Measurements from ENCODE around the gene RERE.
"Not testable (repeated sequence)": the region's sequence is repeated elsewhere in the genome, so short reads cannot be mapped to it uniquely, and the experiment has no call there.

The RERE gene

DNA sequence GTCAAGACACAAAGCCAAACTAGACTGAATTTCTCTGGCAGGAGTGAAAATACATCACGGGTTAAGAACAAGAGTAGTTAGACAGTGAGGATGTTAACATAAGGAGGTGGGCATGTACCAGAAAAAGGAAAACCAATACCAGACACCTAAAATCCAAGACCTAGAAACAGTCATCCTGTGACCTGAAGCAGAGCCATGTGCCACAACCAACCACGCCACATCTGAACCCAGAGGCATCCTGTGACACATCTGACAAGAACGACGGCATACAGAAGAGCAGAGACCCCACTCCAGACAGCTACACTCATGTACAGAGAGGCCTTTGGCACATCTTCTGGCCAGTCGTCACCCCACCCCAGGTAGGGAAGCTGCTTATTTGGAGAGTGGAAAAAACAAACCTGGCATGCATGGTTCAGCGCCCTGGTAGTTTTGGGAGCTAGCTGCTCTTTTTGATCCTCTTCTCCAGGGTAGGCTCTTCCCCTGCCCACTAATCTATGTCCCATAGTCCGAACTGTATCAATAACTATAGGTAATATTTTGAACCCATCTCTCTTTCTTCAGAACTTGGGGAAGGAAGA lies 427.4 kb downstream of the RERE start:
- DNase-seq: no peak

DNA sequence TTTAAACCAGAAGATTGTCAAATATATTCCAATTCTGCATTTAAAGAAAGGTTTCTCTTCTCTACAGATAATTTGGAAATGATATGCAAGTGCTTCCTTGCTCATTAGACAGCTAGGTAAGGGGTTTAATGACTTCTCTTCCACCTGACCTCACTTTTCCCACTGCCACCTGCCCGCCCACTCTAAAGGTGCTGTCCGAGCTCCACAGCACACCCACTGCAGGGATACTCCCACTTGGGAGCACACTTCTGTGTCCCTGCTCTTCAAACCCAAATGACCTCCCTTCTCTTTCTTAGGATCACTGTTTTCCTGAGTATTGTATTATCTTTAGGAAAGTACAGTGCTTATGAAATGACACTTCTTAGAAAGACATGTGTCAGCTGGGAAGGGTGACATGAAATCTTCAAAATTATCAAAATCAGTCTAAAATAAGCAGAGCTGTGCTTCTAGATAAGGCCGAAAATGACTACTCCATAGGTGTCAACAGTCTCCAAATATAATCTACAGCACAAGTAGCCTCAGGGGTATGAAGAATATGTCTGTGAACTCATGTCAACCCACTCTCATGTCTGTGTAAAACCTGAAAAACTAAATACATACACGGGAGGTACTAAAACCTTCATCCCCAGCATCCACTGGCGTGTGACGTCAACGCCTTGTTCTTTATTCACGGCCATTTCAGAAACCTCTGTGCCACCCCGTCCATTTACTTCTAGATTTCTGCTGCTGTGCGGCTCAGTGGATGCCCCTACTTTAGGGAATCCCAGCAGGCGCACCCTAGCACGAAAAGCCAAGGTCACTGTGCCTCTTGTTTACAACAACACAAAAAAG lies 428.5 kb downstream of the RERE start:
- no peak for DNase-seq

DNA sequence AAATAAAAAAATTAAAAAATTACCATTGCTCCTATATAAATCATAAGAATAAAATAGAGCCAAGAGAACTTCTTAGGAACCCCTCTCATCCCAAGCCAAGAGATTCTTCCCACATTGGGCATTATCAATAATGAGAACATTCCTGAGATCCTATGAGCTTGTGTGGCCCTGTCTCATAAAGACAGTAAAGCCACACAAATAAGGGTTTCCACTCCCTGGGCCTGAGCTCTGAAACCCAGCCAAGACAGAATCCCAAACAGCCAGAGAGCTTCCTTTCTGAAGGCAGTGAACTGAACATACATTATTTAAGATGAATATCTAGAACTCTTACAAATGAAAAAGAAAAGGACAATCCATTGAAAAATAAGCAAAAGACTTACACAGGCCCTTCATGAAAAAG lies 431.2 kb downstream of the RERE start:
- no peak for DNase-seq

DNA sequence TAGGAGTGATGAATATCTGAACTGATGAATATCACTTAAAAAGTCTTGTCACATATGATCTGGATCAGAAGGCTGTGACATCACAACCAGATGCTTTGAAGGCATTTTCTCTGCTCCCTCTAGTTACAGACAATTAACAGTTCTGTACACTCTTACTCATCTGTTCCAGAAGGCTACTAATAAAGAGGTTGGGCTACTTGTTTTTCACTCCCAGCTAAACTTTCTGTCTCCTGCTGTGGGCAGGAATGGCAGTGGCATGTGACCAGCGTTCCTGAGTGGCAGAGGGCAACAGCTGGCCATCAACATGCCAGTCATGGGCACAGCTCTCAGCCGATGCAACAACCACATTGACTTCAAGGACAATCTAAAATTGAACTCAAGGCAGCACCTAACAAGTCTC lies 432.9 kb downstream of the RERE start:
- DNase-seq: no peak

DNA sequence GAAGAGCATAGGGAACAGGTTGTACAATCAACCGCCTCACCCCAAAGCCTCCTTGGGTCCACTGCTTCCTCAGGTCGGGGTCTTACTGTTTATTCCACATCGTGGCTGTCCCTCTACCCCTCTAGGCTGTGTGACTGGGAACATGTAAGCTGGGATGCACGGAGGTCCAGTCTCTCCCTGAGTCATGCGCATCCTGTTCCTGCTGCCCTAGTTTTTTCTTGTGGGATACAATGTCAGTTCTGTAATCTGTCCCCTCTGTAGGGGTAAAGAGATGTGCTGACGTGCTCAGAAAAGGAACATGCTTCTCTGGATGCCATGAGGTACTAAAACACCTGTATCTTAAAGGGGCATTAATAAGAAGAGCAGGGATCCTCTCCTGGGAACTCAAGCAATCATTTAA lies 433.4 kb downstream of the RERE start:
- DNase-seq: no peak

DNA sequence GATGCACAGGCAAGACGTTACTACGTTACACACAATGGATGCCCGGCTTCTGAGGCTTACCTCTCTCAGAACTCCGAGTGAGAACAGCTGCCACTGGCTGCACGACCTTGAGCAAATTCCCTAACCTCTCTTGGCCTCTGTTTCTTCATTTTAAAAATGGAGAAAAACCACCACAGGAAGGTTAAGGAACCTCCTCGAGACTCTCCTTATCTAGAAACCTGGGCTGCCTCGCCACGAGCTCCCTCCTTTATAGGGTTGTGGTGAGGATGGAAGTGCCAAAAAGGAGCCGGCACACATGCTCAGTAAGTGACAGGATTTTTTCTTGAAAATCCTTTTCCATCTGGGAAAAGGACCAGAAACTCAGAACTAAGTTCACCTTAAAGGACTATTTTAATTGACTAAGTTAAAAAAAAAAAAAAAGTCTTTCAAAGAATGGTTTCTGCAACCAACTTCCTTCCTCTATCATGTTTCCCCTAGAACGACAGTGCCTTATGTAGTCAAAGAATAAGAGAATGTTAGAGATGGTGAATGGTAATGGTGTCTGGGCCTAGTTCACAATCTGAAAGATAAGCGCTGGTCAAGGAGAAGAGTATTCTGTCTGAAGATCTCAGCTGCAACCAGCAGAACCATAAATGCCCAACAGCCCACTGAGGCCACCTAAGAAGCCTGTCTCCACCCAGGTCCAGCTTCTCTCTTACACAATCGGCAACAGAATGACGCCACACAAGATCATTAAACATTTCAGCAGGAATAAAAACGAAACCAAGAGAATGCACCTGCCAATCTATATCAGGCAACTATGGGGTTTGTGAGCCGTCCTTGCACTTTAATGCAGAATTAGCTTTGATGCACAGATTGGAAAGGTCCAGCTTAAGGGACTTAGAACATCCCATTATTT lies 434.6 kb downstream of the RERE start:
- DNase-seq: no peak

DNA sequence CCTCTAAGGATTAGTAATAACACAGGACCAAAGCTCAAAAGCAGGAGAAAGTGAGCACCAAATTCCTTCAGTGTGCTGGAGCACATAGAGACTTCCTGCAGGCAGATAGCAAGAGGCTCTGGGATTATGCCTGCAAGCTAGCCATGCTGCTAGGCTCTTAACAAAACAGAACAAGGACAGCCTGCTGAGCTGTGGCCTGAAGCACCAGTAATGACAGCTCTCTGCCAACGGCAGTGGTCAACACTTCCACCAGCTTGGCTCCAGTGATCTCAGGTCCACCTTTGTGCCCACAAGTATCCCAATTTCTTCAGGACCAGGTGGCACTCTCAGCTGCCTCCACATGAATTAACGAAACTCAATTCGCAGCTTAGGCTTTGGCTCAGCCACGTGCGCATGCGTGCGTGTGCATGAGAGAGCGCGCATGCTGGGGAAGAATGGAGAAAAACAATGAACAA lies 435.4 kb downstream of the RERE start:
- no peak for DNase-seq

DNA sequence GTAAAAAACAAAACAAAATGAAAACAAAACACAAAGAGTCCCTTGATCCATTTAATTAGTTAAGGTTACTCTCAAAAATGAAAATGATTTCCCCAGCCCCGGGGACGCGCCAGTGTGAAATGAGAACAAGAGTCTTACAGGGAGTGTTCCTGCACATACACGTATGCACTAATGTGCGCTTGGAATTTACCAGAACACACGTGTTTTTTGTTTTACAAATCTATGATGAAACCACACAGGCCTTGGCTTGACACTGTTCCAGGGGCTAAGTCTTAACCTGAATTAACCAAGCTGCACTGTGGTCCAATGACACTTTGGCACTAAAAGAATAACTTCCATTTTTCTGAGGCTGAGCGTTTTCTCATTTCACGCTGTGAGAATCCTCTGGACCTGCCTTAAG lies 435.8 kb downstream of the RERE start:
- no peak for DNase-seq

DNA sequence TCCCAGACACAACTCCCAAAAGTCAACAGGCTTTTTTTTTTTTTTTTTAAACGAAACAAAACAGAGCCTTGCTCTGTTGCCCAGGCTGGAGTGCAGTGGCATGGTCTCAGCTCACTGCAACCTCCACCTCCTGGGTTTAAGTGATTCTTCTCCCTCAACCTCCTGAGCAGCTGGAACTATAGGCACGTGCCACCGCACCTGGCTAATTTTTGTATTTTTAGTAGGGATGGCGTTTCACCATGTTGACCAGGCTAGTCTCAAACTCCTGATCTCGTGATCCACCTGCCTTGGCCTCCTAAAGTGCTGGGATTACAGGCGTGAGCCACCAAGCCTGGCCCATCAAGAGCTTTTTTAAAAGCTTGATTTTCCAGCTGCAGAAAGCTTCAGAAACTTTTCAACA lies 437.1 kb downstream of the RERE start:
- not testable (repeated sequence) for DNase-seq

DNA sequence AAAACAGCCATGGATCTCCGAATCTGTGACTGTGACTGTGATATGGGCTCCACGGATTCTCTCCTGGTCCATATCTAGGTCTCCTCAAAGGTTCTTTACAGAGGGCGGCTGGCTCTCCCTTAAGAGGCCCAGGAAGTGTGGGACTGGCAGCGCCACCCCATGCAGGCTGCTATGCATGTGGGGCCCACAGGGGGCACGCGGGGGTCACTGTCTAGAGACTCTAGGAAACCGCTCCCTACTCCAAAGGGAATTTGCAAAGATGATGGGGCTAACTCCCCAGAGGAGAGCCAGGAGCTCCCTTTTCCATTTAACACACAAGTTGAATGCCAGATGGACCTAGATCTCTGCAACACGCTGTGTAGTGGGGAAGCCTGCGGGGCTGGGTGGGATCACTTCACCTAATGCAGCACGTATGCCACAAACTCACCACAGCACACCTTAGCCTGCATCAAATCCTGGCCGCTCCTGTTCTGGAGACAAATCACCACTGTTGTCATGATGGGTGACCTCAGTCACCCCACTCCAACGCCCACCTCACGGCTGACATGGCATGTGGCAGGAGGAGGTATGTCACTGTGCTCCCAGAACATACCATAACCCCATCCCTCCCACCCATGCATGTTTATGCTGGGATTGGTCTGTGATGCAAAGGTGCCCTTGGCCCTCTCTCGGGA lies 437.8 kb downstream of the RERE start:
- no peak for DNase-seq

DNA sequence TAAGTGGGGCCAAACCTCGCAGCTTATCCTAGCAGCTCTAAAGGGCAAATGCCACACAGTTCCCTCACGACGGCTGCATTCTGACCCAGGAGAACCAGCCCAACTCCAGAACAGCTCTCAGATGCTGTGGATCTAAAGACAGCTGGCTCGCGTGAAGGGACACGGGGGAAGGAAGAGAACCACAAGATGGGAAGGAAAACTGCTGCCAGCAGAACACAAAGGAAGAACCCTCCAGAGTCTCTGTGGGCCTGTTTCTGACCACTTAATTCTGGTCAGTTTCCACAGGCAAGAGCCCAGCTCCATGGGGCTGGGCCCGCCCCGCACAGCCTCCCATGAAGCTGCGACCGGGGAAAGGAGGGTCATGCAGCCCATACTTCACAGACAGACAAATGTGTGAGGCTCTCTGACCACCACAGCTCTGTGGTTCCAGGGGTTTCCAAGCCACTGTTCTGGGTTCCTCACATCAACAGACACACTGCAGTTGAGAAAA lies 438.4 kb downstream of the RERE start:
- no peak for DNase-seq

DNA sequence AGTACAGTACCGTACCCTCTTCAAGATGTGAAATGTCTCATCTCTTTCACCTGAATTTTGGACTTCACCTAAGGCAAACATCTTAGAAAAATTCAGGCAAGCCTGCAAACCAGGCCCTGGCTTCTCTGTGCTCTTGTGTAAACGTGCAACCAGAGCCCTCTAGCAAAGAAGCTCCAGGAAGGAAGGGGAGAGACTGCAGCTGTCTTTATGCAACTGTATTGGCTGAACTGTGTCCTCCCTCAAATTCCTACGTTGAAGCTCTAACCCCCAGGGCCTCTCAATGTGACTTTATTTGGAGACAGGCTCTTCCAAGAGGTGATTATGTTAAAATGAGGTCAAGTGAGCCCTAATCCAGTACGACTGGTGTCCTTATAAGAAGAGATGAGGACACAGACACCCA lies 439.3 kb downstream of the RERE start:
- no peak for DNase-seq

DNA sequence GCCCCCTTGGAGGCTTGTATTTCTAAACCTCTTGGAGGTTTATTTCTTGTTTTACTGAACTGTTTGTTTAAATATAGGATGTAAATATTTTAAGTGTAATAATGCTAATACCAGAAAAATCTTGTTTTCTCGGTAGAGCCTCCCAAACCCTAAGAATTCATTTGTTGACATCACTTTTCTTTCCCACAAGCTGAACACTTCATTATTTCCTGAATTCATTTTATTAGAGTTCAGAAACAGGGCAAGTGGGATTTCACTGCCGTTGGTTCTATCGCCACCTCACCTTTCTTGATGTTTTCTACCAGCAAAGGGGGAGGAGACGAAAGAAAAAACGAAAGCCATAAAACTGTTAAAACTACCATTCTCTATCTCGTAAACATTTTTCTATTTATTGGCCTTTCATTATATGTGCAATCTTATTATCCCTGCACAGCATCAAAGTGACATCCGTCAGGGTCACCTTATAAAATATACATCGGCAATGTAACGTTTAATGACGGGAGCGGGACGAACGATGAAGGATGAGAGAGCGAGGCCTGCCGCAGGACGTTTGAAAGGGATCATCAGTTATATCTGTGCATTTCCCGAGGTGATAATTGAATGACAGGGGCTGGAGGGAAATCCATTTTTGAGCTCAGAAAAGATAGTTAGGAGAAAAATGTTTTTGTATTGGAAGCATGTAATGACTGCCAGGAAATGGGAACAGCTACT lies 440.0 kb downstream of the RERE start:
- no peak for DNase-seq

DNA sequence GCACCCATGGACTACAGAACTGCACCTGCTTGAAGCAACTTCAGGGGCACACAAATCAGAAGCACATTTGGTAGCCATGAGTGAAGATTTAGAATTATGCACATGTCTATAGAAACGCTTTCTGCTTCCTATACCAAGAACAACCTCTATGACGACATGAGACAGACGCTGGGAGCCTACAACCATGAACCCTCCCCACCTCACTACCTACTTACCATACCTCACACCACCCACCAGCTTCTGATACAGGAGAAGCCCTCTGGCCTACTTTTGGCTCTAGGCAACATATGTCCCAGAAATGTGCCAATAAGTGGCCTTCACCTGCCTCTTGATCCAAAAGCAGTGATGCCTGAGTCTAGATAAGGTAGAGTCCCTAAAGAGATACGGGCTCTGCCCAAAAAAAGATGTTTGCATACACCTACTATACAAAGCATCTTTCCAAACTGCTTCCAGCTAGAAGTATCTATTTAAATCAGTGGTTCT lies 441.0 kb downstream of the RERE start:
- no peak for DNase-seq

DNA sequence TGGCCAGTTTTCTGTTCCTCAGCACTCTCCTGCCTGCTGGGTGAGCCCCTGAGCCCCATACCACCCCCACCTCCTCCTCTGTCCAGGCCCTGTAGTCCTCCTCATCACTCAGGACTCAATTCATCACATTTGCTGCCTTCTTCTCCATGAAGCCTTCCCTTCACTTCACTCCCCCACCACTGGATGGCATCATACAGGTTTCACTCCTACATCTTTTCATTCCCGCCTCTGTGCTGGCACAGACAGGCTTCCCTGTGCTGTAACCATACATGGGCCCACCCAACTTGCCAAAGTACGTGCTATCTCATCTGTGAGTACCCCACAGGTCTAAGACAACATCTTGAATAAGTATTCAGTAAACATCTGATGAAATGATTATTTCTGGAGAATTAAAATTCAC lies 442.6 kb downstream of the RERE start:
- no peak for DNase-seq

DNA sequence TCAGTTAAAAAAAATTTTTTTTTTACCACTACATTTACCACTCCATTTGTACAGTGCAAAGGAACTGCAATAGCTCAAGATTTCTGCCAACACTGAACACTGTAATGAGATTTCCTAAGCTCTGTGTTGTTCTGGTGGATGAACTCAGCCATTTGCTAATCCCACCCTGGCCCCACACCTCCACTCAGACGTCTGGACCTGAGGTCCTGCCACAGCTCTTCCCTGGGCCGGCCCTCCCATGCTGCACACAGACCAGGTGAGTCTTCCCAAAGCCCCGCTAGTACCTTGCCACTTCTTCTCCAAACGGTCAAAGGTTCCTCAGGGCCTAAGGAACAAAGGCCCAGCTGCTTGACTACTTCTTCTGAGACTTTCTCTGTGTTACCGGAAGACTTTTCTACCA lies 443.1 kb downstream of the RERE start:
- no peak for DNase-seq

DNA sequence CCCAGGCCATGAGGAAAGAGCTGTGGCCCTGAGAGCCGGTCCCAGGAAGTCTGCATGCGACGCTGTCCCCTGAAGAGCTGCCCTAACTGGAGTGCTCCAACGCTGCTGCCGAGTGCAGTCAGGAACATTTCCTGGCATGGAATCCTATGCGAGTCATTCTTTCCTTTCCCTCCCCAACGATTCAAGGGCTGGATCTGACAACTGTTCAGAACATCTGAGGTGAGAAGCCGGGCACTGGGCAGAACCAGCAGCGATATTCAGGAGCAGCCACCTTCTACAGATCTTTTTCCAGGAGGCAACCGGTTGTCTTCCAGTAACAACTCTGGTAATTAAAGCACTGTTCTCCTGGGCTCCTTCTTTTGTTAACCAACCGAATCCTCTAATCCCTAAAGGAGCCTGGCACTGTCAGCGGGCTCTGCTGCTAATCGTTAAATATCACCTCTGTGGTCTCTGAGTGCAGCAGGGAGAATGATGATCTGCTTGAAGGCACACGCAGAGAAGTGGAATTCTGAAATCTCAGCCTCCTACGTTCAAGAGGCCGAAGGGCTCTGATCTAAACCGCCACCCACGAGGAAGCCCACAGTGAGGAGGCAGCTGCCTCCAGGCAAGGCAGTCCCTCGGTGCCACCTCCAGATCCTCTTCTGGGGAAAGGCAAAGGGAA lies 443.7 kb downstream of the RERE start:
- DNase-seq: no peak

DNA sequence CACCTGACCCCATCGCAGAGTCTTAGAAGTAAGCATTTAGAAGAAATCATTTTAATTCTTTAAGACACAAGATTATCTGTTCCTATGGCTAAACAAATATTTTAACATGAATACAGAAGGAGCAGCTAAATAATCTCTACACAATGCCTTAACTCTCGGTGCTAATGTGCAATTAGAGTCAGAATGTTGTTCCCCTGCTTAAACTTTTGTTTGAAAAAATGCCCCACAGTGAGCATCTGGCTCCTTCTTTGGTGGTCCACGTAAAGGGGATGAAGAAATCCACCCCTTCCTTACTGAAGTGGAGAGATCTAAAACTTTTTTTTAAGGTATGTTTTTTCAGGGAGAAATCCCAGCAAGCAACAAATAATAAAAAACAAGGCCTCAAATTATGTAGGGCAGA lies 444.3 kb downstream of the RERE start:
- no peak for DNase-seq

DNA sequence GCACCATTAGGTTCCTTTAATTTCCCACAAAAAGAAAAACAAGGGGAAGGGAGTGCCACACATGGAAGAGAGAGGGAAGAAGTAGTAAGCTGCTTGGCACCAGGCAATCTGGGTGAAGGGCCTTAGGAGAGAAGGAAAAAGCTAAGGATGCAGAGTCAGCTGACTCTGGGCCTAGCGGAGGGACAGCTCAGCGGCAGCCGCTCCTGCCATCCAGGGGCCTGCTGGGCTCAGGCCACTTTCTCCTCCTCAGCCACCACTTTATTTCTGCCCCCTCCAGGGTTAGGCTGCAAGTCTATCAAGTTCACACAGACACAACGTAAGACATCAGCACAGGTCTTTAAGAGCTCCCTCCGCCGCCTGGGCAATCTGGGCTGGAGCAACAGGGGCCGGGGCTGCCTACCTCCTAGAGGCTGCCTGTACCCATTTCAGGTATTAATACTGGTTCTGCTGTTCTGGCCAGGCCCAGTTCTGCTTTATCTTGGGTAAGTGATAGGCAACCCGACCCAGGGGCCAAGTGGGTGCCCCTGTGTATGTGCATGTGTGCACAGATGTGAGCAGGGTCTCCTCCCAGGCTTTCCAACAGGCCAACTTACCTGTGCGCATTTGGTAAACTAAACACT lies 446.0 kb downstream of the RERE start:
- no peak for DNase-seq

DNA sequence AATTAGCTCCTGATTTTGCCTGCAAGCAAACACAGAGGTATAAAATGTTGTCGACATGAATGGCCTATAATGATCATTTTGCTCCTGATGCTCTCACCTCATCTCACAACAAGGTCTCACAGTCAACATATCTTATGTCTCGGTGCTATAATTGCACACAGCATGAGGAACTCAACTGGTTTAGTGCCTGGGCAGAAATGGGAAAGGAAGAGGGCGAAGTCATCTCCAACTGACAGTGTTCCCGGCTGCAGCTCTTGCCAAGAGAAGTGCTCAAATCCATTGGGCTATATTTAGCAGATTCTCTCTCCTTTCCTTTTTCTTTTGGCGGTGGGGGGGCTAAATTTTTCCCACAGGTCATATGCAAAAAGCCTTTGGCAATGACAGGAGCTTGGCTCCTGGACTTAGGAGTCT lies 446.5 kb downstream of the RERE start:
- DNase-seq: no peak

Data from NCI-H1694 treated with DMSO at 0.1 percent for 48 hours (cell line).